Vagina (tissue), 2 donors: ENCODE data around the gene CFAP221.

Experiments
- CTCF ChIP-seq, 3 experiments: fragments of 450-650 bp in 2 of 3; fragments of 200-600 bp in 1 of 3; sonication (generic) in 1 of 3; IDR thresholded peaks; one replicate each; pipeline ENCODE4 v1.5.1; 2017 to 2019; ENCODE audit warnings: antibody characterized with exemption in 3 of 3, mild to moderate bottlenecking in 2 of 3, moderate library complexity in 2 of 3
- POLR2A ChIP-seq, 2 donors: fragments of 450-650 bp; IDR thresholded peaks; one replicate each; pipeline ENCODE4 v1.6.1; 2017; ENCODE audit warnings: antibody characterized with exemption in 2 of 2, mild to moderate bottlenecking in 2 of 2, moderate library complexity in 2 of 2
- POLR2AphosphoS5 ChIP-seq, 2 donors: sonication (generic); formaldehyde crosslinking; IDR thresholded peaks; one replicate each; pipeline ENCODE4 v1.9.0; 2017; ENCODE audit warnings: antibody characterized with exemption in 2 of 2, mild to moderate bottlenecking in 2 of 2, low read depth in 1 of 2; ENCODE audit not compliant: insufficient read depth in 1 of 2

- TF ChIP-seq CTCF (IDR thresholded peaks at IDR 0.05) (no peak), POLR2AphosphoS5 (IDR thresholded peaks at IDR 0.05; ENCODE audit: insufficient read depth in 1 of 2, low read depth in 1 of 2) (no peak), POLR2A (IDR thresholded peaks at IDR 0.05) (no peak)
Observed at GRCh38 chr2:119527999-119528398, 16.2 kb upstream of the CFAP221 start.
